Measurements from ENCODE around the gene ACOT11.

ACOT11 gene

GRCh38 chr1:54538538-54538937 lies 9.5 kb upstream of the ACOT11 start:
- no peak for DNase-seq

- no peak for DNase-seq
These were observed 7.3 kb upstream of the ACOT11 start for GRCh38 chr1:54540582-54541295.

- no peak for DNase-seq
These were observed 5.7 kb upstream of the ACOT11 start for GRCh38 chr1:54542120-54542961.

GRCh38 chr1:54542962-54543539 lies 5.0 kb upstream of the ACOT11 start:
- no peak for DNase-seq

- no peak for DNase-seq
These were observed 4.1 kb upstream of the ACOT11 start for GRCh38 chr1:54543729-54544496.

GRCh38 chr1:54545916-54546635 lies 2.0 kb upstream of the ACOT11 start:
- DNase-seq, result no peak

GRCh38 chr1:54546651-54547401 lies 1.2 kb upstream of the ACOT11 start:
- no peak for DNase-seq

- no peak for DNase-seq
These were observed 489 bp downstream of the ACOT11 start for GRCh38 chr1:54548389-54549044.

- no peak for DNase-seq
These were observed 1.3 kb downstream of the ACOT11 start for GRCh38 chr1:54549181-54549924.

- no peak for DNase-seq
These were observed 3.9 kb downstream of the ACOT11 start for GRCh38 chr1:54551891-54552290.

GRCh38 chr1:54553602-54554313 lies 5.7 kb downstream of the ACOT11 start:
- DNase-seq, result no peak

GRCh38 chr1:54556110-54556509 lies 8.1 kb downstream of the ACOT11 start:
- DNase-seq, result no peak

GRCh38 chr1:54557671-54558355 lies 9.8 kb downstream of the ACOT11 start:
- DNase-seq, result no peak

- DNase-seq, result no peak
These were observed 10.5 kb downstream of the ACOT11 start for GRCh38 chr1:54558434-54559030.

GRCh38 chr1:54559111-54559548 lies 11.1 kb downstream of the ACOT11 start:
- no peak for DNase-seq

- no peak for DNase-seq
These were observed 11.8 kb downstream of the ACOT11 start for GRCh38 chr1:54559771-54560231.

- peak; percentile 30 for DNase-seq
These were observed 16.5 kb downstream of the ACOT11 start for GRCh38 chr1:54564312-54565112.

GRCh38 chr1:54565113-54565501 lies 17.1 kb downstream of the ACOT11 start:
- DNase-seq, result no peak

Measured in NCI-H187 treated with DMSO at 0.1 percent for 48 hours (cell line).